HG03103 (cell line): ENCODE data around the gene EXOC8.

Source experiments
- ATAC-seq: cut with Tn5 transposase; IDR thresholded peaks from one replicate; pipeline ENCODE4 v1.9.1; 2021; ENCODE audit warnings: low read depth; ENCODE audit not compliant: unreplicated experiment

EXOC8 gene

GRCh38 chr1:231337472-231338269 is at the start of gene EXOC8:
Gene EXOC8 (minus strand): TSS chr1:231337852. CDS start chr1:231337745, 107 bp downstream.
- ATAC-seq, result peak; percentile 64

- ATAC-seq, result no peak
Observed at GRCh38 chr1:231386466-231386865, 48.8 kb upstream of the EXOC8 start.

GRCh38 chr1:231385416-231385748 is 47.7 kb upstream of the EXOC8 start:
- no peak for ATAC-seq

GRCh38 chr1:231384696-231385415 is 47.2 kb upstream of the EXOC8 start:
- ATAC-seq, result no peak

- ATAC-seq, result no peak
Observed at GRCh38 chr1:231383159-231383860, 45.7 kb upstream of the EXOC8 start.

- no peak for ATAC-seq
Observed at GRCh38 chr1:231382426-231382825, 44.8 kb upstream of the EXOC8 start.

- no peak for ATAC-seq
Observed at GRCh38 chr1:231381729-231382128, 44.1 kb upstream of the EXOC8 start.

GRCh38 chr1:231376875-231377549 is 39.4 kb upstream of the EXOC8 start:
- no peak for ATAC-seq

GRCh38 chr1:231376101-231376500 is 38.4 kb upstream of the EXOC8 start:
- no peak for ATAC-seq

- ATAC-seq, result no peak
Observed at GRCh38 chr1:231374394-231374793, 36.7 kb upstream of the EXOC8 start.

- no peak for ATAC-seq
Observed at GRCh38 chr1:231372501-231372900, 34.8 kb upstream of the EXOC8 start.

- ATAC-seq, result no peak
Observed at GRCh38 chr1:231369282-231369681, 31.6 kb upstream of the EXOC8 start.

GRCh38 chr1:231364192-231364591 is 26.5 kb upstream of the EXOC8 start:
- no peak for ATAC-seq

GRCh38 chr1:231363624-231364023 is 26.0 kb upstream of the EXOC8 start:
- no peak for ATAC-seq

- no peak for ATAC-seq
Observed at GRCh38 chr1:231362325-231362724, 24.7 kb upstream of the EXOC8 start.

- no peak for ATAC-seq
Observed at GRCh38 chr1:231359113-231359512, 21.5 kb upstream of the EXOC8 start.

- ATAC-seq, result peak; percentile 84
Observed at GRCh38 chr1:231357831-231358354, 20.2 kb upstream of the EXOC8 start.

GRCh38 chr1:231357187-231357772 is 19.6 kb upstream of the EXOC8 start:
- ATAC-seq, result no peak

- ATAC-seq, result no peak
Observed at GRCh38 chr1:231355171-231355570, 17.5 kb upstream of the EXOC8 start.

GRCh38 chr1:231354330-231355020 is 16.8 kb upstream of the EXOC8 start:
- no peak for ATAC-seq
